HCT116 (cell line): ENCODE data around the gene RPS6KA2. TPM values are rescaled to one million over a fixed set of nuclear protein-coding genes. Genes with fewer than 3 reads are reported as not detected.

Source experiments
- ATAC-seq: fragments of 200-7000 bp; cut with Tn5 transposase; 2 replicates; pipeline ENCODE4 v1.9.1; 2020; ENCODE audit warnings: mild to moderate bottlenecking, moderate library complexity
- BruUV-seq: library from RNA; stranded (reverse); fragments of 400-500 nt; replicated peaks from 2 replicates; lab custom pipeline; 2021; lab: Mats Ljungman, UMichigan
- CTCF ChIA-PET: fragments of 300-600 bp; sonication (Branson Sonifier 250); formaldehyde crosslinking; loops from one replicate; lab custom pipeline; 2021; ENCODE audit warnings: antibody characterized with exemption; lab: Charles Lee
- POLR2A ChIA-PET: fragments of 300-600, 350-600 bp; sonication (Branson Sonifier 250); formaldehyde crosslinking; loops from one replicate; lab custom pipeline; 2021; ENCODE audit warnings: antibody characterized with exemption; lab: Charles Lee
- RAD21 ChIA-PET, 2 experiments: fragments of 300-600 bp; sonication (Branson Sonifier 250); formaldehyde crosslinking; loops; one replicate each; lab custom pipeline; 2023; ENCODE audit warnings: low total read pairs in 2 of 2; ENCODE audit not compliant: uncharacterized antibody in 2 of 2, unreplicated experiment in 2 of 2, low non-redundant PET in 1 of 2; lab: Charles Lee
- DNase-seq: peaks from one replicate; pipeline ENCODE4 v3.0.0-alpha.2; 2010; ENCODE audit warnings: low read depth, low spot score
- H2AFZ ChIP-seq: fragments of 200-600 bp; shearing (Covaris generic), sonication (generic); 2 replicates; pipeline ENCODE4 v1.6.1; 2017; ENCODE audit warnings: low read depth, mixed run types, mixed read lengths, antibody characterized with exemption, low read length; ENCODE audit not compliant: poor library complexity, severe bottlenecking
- H3K27ac ChIP-seq: 2 replicates; pipeline ENCODE4 v1.5.1; 2012; ENCODE audit warnings: low read depth, low read length
- H3K27me3 ChIP-seq: fragments of 200-600 bp; sonication (generic); 2 replicates; pipeline ENCODE4 v1.6.1; 2016; ENCODE audit warnings: mixed run types, low read length, mixed read lengths; ENCODE audit not compliant: insufficient read depth
- H3K36me3 ChIP-seq, 2 experiments: fragments of 200-500 bp in 1 of 2; fragments of 200-600 bp in 1 of 2; sonication (Bioruptor generic) in 1 of 2; sonication (generic) in 1 of 2; 2 replicates each; pipeline versions ENCODE4 v1.5.1 to v1.6.1; 2014 to 2016; ENCODE audit warnings: low read length in 2 of 2, inconsistent platforms in 1 of 2, mixed read lengths in 1 of 2, mixed run types in 1 of 2; ENCODE audit not compliant: insufficient read depth in 2 of 2, control insufficient read depth in 1 of 2
- H3K4me1 ChIP-seq, 2 experiments: fragments of 200-600 bp in 1 of 2; sonication (generic) in 1 of 2; 2 replicates each; pipeline versions ENCODE4 v1.5.1 to v1.6.1; 2012 to 2017; ENCODE audit warnings: low read length in 2 of 2, inconsistent platforms in 1 of 2, mild to moderate bottlenecking in 1 of 2, mixed read lengths in 1 of 2, mixed run types in 1 of 2, moderate library complexity in 1 of 2; ENCODE audit not compliant: insufficient read depth in 2 of 2, control insufficient read depth in 1 of 2
- H3K4me2 ChIP-seq: fragments of 200-600 bp; sonication (generic); 2 replicates; pipeline ENCODE4 v1.6.1; 2017; ENCODE audit warnings: mixed run types, low read length, mixed read lengths
- H3K4me3 ChIP-seq, 2 experiments: fragments of 200-600 bp in 1 of 2; sonication (generic) in 1 of 2; replicated peaks in 1 of 2; 2 replicates each; pipeline ENCODE4 v1.5.1; 2011 to 2016; ENCODE audit warnings: low read length in 2 of 2, control low read depth in 1 of 2, low read depth in 1 of 2, mild to moderate bottlenecking in 1 of 2, mixed read lengths in 1 of 2, mixed run types in 1 of 2
- H3K79me2 ChIP-seq: fragments of 200-600 bp; sonication (generic); 2 replicates; pipeline ENCODE4 v1.6.1; 2017; ENCODE audit warnings: mild to moderate bottlenecking, mixed run types, low read length, moderate library complexity, mixed read lengths; ENCODE audit not compliant: insufficient read depth
- H3K9ac ChIP-seq: fragments of 200-600 bp; sonication (generic); 2 replicates; pipeline ENCODE4 v1.6.1; 2016; ENCODE audit warnings: low read length, mixed read lengths
- H3K9me2 ChIP-seq: fragments of 200-600 bp; sonication (generic), shearing (Covaris generic); 2 replicates; pipeline ENCODE4 v1.6.1; 2017; ENCODE audit warnings: mixed run types, mild to moderate bottlenecking, moderate library complexity; ENCODE audit not compliant: insufficient read depth
- H3K9me3 ChIP-seq, 2 experiments: fragments of 200-500 bp in 1 of 2; fragments of 200-600 bp in 1 of 2; sonication (Bioruptor generic) in 1 of 2; sonication (generic) in 1 of 2; 2 replicates each; pipeline ENCODE4 v1.6.1; 2014 to 2017; ENCODE audit warnings: low read length in 2 of 2, mixed read lengths in 2 of 2, inconsistent platforms in 1 of 2, low read depth in 1 of 2, mild to moderate bottlenecking in 1 of 2, mixed run types in 1 of 2, moderate library complexity in 1 of 2; ENCODE audit not compliant: control insufficient read depth in 1 of 2, insufficient read depth in 1 of 2
- H4K20me1 ChIP-seq: fragments of 200-600 bp; sonication (generic), shearing (Covaris generic); 2 replicates; pipeline ENCODE4 v1.6.1; 2017; ENCODE audit warnings: mixed run types, mild to moderate bottlenecking, moderate library complexity; ENCODE audit not compliant: insufficient read depth
- CBX3 ChIP-seq: IDR thresholded peaks from 2 replicates; pipeline ENCODE4 v1.6.1; 2012; ENCODE audit warnings: low read depth
- CEBPB ChIP-seq: IDR thresholded peaks from 2 replicates; pipeline ENCODE4 v1.6.1; 2012; ENCODE audit warnings: low read depth
- ELF1 ChIP-seq: IDR thresholded peaks from 2 replicates; pipeline ENCODE4 v1.6.1; 2012; ENCODE audit warnings: low read depth, borderline replicate concordance
- RAD21 ChIP-seq: IDR thresholded peaks from 2 replicates; pipeline ENCODE4 v1.6.1; 2012; ENCODE audit warnings: low read depth, mild to moderate bottlenecking
- SP1 ChIP-seq: IDR thresholded peaks from 2 replicates; pipeline ENCODE4 v1.6.1; 2012; ENCODE audit warnings: low read depth
- SRF ChIP-seq: IDR thresholded peaks from 2 replicates; pipeline ENCODE4 v1.6.1; 2012; ENCODE audit warnings: low read depth
- TCF7L2 ChIP-seq: IDR thresholded peaks from 2 replicates; pipeline ENCODE4 v1.7.0; 2011; ENCODE audit warnings: borderline replicate concordance, inconsistent platforms; ENCODE audit not compliant: insufficient read depth, insufficient read length; ENCODE audit errors: extremely low read depth
- YY1 ChIP-seq: IDR thresholded peaks from 2 replicates; pipeline ENCODE4 v1.6.1; 2011; ENCODE audit warnings: low read length, low read depth, moderate library complexity, mild to moderate bottlenecking; ENCODE audit not compliant: insufficient replicate concordance; ENCODE audit errors: extremely low read depth
- ZFX ChIP-seq: fragments of 450-650 bp; IDR thresholded peaks from 2 replicates; pipeline ENCODE4 v1.6.1; 2017
- ZNF274 ChIP-seq: fragments of 200-500 bp; sonication (Bioruptor generic); IDR thresholded peaks from 2 replicates; pipeline ENCODE4 v1.6.1; 2014; ENCODE audit warnings: mild to moderate bottlenecking, low read depth, low read length, inconsistent platforms
- intact Hi-C: fragments of 100-400 bp; cut with micrococcal nuclease; formaldehyde crosslinking; loops from 2 replicates; pipeline ENCODE4 v1.10.0; 2022
- total RNA-seq: library from RNA; stranded (reverse); gene quantifications from one replicate; pipeline ENCODE4 v1.2.1, GENCODE V29; 2021; ENCODE audit not compliant: unreplicated experiment
- TF ChIP-seq, protein P1 (sequence below): IDR thresholded peaks from 2 replicates; pipeline ENCODE4 v1.6.1; 2011; ENCODE audit warnings: mild to moderate bottlenecking, low read length, moderate library complexity; ENCODE audit not compliant: insufficient replicate concordance; ENCODE audit errors: extremely low read depth
- TF ChIP-seq, protein P2 (sequence below): IDR thresholded peaks from 2 replicates; pipeline ENCODE4 v1.6.1; 2012
- TF ChIP-seq, protein P3 (sequence below), 3 experiments: fragments of 200-600 bp in 1 of 3; sonication (generic) in 1 of 3; IDR thresholded peaks in 2 of 3; conservative IDR thresholded peaks in 1 of 3; 2 replicates each; pipeline ENCODE4 v1.5.1; 2012 to 2017; ENCODE audit warnings: low read depth in 2 of 3, low read length in 2 of 3, antibody characterized with exemption in 1 of 3, borderline replicate concordance in 1 of 3, control low read depth in 1 of 3, mild to moderate bottlenecking in 1 of 3, mixed read lengths in 1 of 3, mixed run types in 1 of 3, moderate library complexity in 1 of 3; ENCODE audit not compliant: insufficient read depth in 1 of 3
- TF ChIP-seq, protein P4 (sequence below): IDR thresholded peaks from 2 replicates; pipeline ENCODE4 v1.6.1; 2012; ENCODE audit warnings: low read depth

RPS6KA2 gene
- total RNA-seq, 1 experiment from 2014 or later: 8.5 TPM

DNA sequence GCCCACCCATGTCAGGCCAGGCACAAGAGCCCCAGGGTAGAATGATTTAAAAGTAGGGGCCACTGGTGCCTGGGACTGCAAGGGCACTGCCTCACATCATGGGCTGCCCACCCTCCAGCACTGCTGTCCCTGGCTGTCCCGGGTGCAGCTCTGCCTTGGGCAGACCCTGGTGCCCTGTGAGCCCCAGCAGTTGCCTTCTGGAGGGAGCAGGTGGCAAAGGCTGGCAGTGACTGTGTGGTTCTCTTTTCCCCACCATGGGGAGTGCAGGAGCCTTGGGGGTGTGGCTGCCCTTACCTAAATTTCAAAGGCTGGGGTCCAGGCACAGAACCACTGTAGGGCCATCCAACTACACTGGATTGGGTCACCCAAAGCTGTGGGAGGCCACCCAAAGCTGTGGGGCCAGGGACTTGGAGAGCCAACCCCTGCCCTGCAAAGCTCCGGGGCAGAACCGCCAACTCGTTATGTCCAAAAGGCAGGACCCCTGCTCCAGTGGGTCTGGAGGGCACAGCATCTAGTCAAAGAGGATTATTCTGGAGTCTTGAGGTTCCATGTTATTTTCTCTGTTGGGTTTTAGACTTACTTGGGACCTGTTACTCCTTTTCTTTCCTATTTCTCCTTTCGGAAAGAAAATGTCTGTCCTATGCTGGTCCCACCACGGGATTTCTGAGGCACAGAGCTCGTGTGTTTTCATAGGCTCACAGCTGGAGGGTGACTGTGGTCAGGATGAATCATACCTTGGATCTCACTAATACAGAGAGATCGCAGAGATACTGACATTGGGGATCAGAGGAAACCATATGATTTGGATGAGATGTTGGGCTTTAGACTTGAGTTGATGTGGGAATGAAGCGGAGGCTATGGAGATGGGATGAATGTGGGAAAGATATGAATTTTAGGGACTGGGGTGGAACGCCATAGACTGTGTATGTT is 105.9 kb downstream of the RPS6KA2 start:
- Histone ChIP-seq H2AFZ (no peak overlapping the region), H3K27ac (no peak overlapping the region), H3K4me2 (no peak overlapping the region), H3K36me3 (no peaks in the 10 kb centered on the region), H3K79me2 (no peaks in the 10 kb centered on the region), H3K9ac (no peak overlapping the region), H3K27me3 (no peaks in the 10 kb centered on the region), H3K4me1 (no peaks in the 10 kb centered on the region), H3K9me3 (no peaks in the 10 kb centered on the region; a peak in 2 of 4 replicates)
- RAD21 ChIA-PET: no interaction called here
- no peak for DNase-seq
- intact Hi-C loops: no loop called here
- POLR2A ChIA-PET: no interaction called here
- BruUV-seq: no TSS peak
- TF ChIP-seq CBX3 (no peak), SRF (no peak), TCF7L2 (no peak), ZFX (no peak), ELF1 (no peak), RAD21 (no peak), CEBPB (no peak), ZNF274 (no peak), YY1 (no peak), SP1 (no peak)
- TF ChIP-seq, protein P1, sequence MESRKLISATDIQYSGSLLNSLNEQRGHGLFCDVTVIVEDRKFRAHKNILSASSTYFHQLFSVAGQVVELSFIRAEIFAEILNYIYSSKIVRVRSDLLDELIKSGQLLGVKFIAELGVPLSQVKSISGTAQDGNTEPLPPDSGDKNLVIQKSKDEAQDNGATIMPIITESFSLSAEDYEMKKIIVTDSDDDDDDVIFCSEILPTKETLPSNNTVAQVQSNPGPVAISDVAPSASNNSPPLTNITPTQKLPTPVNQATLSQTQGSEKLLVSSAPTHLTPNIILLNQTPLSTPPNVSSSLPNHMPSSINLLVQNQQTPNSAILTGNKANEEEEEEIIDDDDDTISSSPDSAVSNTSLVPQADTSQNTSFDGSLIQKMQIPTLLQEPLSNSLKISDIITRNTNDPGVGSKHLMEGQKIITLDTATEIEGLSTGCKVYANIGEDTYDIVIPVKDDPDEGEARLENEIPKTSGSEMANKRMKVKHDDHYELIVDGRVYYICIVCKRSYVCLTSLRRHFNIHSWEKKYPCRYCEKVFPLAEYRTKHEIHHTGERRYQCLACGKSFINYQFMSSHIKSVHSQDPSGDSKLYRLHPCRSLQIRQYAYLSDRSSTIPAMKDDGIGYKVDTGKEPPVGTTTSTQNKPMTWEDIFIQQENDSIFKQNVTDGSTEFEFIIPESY: no peak
- TF ChIP-seq, protein P2, sequence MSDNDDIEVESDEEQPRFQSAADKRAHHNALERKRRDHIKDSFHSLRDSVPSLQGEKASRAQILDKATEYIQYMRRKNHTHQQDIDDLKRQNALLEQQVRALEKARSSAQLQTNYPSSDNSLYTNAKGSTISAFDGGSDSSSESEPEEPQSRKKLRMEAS: no peak
- TF ChIP-seq, protein P3, sequence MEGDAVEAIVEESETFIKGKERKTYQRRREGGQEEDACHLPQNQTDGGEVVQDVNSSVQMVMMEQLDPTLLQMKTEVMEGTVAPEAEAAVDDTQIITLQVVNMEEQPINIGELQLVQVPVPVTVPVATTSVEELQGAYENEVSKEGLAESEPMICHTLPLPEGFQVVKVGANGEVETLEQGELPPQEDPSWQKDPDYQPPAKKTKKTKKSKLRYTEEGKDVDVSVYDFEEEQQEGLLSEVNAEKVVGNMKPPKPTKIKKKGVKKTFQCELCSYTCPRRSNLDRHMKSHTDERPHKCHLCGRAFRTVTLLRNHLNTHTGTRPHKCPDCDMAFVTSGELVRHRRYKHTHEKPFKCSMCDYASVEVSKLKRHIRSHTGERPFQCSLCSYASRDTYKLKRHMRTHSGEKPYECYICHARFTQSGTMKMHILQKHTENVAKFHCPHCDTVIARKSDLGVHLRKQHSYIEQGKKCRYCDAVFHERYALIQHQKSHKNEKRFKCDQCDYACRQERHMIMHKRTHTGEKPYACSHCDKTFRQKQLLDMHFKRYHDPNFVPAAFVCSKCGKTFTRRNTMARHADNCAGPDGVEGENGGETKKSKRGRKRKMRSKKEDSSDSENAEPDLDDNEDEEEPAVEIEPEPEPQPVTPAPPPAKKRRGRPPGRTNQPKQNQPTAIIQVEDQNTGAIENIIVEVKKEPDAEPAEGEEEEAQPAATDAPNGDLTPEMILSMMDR (IDR thresholded peaks at IDR 0.05 in 2 of 3, conservative IDR thresholded peaks at IDR 0.05 in 1 of 3; ENCODE audit: borderline replicate concordance in 1 of 3, insufficient read depth in 1 of 3, low read depth in 2 of 3, low read length in 2 of 3): no peak
- TF ChIP-seq, protein P4, sequence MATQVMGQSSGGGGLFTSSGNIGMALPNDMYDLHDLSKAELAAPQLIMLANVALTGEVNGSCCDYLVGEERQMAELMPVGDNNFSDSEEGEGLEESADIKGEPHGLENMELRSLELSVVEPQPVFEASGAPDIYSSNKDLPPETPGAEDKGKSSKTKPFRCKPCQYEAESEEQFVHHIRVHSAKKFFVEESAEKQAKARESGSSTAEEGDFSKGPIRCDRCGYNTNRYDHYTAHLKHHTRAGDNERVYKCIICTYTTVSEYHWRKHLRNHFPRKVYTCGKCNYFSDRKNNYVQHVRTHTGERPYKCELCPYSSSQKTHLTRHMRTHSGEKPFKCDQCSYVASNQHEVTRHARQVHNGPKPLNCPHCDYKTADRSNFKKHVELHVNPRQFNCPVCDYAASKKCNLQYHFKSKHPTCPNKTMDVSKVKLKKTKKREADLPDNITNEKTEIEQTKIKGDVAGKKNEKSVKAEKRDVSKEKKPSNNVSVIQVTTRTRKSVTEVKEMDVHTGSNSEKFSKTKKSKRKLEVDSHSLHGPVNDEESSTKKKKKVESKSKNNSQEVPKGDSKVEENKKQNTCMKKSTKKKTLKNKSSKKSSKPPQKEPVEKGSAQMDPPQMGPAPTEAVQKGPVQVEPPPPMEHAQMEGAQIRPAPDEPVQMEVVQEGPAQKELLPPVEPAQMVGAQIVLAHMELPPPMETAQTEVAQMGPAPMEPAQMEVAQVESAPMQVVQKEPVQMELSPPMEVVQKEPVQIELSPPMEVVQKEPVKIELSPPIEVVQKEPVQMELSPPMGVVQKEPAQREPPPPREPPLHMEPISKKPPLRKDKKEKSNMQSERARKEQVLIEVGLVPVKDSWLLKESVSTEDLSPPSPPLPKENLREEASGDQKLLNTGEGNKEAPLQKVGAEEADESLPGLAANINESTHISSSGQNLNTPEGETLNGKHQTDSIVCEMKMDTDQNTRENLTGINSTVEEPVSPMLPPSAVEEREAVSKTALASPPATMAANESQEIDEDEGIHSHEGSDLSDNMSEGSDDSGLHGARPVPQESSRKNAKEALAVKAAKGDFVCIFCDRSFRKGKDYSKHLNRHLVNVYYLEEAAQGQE: no peak
- TF ChIP-seq, all 23 proteins: peak for 0
- no peaks in the 10 kb centered on the region for H4K20me1 ChIP-seq
- CTCF ChIA-PET: no interaction called here
- no peak for ATAC-seq
- H3K9me2 ChIP-seq: no peaks in the 10 kb centered on the region
- H3K4me3 ChIP-seq: no peak overlapping the region
